ENCODE measurements around the gene EDDM3A.
"Not testable (repeated sequence)": the region's sequence is repeated elsewhere in the genome, so short reads cannot be mapped to it uniquely, and the experiment has no call there.

Gene EDDM3A, protein sequence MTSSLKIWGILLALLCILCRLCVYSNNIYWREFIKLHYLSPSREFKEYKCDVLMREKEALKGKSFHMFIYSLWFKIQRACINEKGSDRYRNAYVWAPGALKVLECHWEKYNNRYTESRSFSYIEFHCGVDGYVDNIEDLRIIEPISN

DNA sequence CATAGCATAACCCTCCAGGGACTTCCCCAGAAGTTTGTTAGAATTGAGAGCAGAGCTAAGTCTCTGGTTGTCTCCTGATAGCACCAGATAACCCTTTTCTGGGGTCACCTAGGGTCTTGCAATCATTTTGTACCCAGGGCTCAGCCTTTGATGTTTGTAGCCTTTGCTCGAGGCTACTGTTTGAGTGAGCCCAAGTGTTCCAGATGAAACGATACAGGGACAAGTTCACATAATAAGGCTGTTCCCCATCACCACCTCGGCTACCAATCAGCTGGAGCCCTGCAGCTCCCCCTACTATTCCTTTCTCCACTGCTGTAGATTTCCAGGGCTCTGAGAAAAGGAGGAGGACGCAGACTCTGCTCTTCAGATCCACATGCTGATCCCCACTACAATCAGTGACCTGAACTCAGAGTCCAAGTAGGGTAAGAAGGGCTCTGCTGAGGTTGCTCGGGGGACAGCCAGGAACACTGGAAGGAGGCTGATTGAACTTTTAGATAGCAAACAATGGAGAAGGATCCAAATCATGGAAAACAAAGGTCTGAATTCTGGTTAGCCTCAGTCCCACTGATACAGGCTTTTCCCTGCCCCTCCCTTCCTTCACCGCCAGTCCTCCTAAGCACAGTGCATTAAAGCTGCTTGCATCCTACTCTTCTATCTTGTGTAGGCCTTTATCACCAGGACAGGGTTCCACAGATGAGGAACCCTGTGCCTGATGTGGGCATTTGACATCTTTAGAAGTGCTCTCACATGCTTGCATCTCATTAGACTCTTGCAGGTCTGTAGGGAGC, at the start of gene EDDM3A:
TSS of gene EDDM3A (plus strand) at position 317 of the 788 bp plus-strand sequence. CDS start 1,694 bp downstream, outside the sequence.
- no peak for DNase-seq (ENCODE audit: low read depth)

DNA sequence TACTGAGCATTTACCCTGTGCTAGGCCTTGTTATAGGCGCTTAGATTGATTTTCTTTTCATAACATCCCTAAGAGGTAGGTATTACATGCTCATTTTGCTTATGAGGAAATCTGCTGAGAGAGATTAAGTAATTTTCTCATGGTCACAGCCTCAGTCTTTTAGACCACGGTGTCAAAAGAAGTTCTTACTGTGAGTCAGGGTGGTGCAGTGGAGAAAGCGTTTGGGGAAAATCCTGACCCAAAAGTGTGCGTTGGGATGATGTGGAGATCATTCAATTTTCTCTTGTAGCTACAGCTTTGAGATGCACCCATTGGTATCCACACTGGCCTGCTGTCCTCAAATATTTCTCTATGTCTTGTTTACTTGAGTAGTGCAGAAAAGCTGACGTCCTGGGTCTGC, 48.9 kb upstream of the EDDM3A start:
- DNase-seq (ENCODE audit: low read depth) = no peak

DNA sequence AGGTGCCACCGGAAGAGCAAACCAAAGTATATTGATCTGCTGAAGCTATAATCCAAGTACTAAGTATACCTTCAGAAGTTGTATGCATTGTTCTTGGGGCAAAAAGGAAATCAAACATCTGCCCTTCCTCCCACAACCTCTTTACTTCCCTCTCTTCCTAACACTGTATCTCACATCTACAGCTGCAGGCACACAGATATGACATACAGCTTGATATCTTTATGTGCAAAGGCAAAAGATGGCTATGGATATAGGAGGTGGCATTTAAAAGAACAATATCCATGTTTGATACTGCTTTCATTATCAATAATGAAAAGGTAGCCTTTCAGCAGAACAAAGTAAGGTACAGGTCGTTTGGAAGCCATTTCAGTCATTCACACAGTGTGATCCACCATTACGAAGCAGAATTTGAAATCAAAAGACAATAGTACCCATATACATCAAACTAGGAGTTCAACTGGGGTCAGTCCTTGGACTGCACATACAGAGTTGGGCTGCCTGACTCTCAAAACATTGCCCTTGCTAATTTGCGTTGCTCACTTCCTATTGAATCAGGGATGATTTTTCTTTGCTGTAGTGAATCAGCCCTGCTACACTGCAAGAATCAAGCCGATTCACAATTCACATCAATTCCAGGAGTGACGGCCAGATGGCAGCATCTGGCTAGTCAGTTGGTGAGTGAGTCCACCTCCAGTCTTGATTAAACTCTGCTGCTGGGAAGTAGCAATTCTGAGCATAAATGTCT, 48.2 kb upstream of the EDDM3A start:
- peak; percentile 55 for DNase-seq (ENCODE audit: low read depth)

DNA sequence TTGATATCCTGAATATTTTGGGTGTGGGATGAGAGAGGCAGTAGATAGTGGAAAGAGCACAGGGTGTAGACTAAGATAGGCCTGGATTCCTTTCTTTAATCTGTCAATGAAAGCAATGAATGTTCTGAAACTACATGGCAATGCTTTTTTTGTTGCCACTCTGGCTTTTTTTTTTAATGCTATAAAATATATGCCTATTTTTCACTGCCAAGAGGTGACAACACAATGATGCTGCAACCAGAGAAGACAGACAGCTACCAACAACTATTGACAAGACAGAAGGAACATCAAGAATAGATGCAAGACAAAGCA, 47.7 kb upstream of the EDDM3A start:
- no peak for DNase-seq (ENCODE audit: low read depth)

DNA sequence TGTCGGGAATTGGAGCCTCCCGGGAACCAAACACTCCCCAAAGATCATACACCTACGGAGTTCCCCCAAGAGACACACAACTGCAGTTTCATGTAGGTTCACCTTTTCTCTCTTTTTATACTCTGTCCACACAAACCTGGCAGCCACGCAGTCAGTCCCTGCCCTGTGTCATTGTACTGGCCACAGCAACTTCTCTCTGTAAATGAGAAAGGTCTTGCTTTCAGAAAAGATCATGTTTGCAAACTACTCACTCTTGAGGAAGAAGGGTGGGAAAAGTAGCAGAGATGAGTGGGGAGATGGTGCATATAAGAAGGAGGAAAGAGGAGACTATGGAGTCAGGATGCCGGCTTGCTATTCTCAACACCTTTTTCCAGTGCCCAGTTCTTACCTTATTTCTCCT, 46.8 kb upstream of the EDDM3A start:
- no peak for DNase-seq (ENCODE audit: low read depth)

DNA sequence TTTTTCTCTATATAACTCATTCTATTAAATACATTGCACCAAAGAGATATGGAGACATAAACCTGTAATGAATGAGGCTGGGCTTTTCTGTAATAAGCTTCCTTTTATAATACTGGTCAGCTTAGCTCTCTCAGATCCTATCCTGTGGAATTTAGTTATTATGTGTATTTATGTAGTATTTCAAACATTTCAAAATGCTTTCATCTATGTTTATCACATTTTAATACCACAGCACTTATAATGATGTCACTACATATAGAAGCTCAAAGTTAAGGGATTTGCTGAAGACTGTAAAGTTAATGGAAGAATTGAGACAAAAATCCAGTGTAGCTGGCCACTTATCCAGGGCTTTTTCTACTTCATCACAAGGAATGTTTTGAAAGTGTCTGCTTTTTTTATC, 45.8 kb upstream of the EDDM3A start:
- DNase-seq (ENCODE audit: low read depth) = no peak

DNA sequence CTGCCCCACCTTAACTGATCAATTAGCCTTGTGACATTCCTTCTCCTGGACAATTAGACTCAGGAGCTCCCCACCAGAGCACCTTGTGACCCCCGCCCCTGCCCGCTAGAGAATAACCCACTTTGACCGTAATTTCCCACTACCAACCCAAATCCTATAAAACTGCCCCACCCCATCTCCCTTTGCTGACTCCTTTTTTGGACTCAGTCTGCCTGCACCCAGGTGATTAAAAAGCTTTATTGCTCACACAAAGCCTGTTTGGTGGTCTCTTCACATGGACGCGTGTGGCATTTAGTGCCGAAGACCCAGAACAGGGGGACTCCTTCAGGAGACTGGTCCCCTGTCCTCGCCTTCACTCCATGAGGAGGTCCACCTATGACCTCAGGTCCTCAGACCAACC, 44.7 kb upstream of the EDDM3A start:
- DNase-seq (ENCODE audit: low read depth) = not testable (repeated sequence)

DNA sequence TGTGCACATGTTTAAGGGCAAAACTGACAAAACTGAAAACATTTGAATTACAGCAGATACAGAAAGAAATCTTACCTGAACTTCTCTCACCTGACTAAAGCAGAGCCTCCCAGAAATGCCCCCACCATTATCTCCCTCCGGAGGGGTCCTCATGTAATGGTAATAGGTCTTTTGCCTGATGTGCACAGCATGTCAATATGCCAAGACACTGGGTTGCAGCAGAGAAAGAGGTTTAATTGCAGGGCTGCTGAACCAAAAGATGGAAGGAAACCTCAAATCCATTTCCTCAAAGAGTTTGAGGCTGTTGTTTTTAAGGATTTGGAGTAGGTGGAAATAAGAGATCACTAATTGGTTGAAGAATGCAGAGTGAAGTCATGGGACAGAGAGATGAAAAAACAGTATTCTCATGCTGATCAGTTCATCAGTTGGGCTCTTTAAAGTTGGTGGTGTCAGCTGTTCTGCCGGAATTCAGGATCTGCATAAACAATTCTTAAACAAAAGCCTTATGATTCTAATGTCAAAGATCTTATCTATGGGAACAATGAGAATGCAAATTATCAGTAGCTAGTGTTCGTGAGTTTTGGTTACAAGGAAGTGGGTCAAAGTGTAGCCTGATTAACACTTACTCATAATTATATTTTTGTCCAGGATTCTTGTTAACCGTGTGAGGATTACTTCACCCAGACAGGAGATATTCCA, 38.9 kb upstream of the EDDM3A start:
- no peak for DNase-seq (ENCODE audit: low read depth)

DNA sequence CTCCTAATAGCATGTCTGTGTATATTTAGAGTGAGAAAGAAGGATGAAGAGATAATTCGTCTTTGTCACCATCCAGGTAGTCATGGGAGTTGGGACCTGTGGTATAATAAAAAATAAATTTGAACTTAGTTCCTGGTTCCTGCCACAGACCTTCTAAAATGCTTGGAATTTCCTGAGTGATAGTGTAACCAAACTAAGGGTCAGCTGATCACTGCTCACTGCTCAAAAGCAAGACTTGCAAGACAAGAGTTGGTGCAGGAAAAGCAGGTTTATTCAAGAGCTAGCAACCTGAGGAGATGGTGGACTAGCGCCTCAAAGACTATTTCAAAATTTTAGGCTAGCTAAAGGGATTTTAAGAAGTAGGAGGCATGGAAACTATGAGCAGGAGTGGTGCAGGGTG, 38.1 kb upstream of the EDDM3A start:
- DNase-seq (ENCODE audit: low read depth) = no peak

DNA sequence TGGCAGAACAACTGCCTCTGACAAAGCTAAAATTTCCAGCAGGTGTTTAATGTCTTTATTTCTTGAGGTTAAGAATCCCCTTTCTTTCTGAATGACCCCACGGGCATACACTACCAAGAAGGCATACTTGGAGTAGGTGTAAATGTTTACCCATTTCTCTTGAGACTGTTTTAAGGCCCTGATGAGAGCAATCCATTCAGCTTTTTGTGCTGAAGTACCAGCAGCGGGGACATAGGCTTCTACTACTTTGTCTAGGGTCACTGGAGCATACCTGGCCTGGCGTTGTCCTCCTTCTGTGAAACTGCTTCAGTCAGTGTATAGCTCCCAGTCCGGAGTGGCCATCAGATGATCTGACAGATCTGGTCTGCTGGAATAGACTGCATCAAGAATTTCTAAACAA, 34.4 kb upstream of the EDDM3A start:
- DNase-seq (ENCODE audit: low read depth) = no peak

DNA sequence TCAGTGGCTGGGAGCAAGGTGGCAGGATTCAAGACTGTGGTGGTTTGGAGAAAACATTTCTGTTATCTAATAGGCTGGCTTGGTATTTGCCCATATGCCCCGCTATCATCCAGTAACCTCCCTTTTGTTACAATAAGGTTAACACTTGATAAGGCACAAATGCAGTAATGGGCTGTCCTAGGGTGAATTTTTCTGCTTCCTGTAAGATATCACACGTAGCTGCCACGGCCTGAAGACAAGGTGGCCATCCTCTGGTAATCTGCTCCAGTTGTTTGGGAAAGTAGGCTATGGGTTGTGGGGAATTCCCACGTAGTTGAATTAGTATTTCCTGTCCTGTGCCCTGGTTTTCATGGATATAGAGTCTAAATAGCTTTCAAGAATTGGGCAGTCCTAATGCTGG, 34.0 kb upstream of the EDDM3A start:
- DNase-seq (ENCODE audit: low read depth) = no peak

DNA sequence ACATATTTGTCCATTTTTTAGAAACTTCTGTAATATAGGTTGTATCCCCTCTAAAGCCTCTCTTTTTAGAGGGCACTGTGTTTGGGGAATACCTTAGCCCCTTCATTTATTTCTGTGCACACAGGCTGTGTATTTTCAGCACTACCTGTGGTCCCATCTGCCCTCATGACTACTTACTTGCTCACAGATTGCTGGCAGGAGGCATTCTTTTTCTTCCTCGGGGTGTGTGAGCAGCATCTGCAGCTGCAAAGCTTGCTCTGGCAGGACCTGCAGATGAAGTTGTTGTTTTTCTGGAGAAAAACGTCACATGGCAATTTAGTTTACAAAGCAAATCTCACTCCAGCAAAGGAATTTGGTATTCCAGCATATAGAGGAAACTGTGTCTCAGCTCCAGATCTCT, 32.8 kb upstream of the EDDM3A start:
- no peak for DNase-seq (ENCODE audit: low read depth)

DNA sequence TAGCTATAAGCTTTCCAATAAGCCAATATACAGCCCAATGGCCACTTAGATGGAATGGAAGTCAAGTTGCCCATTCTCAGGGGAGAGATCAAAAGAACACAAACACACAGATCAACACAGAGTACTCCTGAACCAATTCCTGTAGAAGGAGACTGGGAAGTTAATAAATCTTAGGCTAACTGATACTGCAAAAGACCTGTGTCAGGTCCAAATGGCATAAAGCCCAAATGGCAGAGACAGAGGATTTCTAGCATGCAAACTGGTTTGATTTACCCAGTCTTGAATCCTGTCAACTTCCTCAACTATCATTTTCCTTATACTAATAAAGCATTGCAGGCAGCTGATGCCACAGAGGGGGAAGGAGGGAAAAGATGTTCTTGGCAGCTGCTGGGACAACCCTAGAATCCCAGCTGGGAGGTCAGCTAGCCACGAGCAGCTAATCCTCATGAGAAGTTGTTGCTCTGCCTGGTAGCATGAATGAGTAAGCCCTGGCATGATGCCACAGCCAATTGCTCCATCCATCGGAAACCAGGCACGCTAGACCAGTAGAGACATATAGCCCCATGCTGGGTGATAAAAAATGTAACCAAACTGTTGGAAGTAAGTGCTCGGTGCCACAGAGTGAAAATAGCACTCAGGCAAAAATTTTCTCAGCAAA, 31.0 kb upstream of the EDDM3A start:
- no peak for DNase-seq (ENCODE audit: low read depth)

DNA sequence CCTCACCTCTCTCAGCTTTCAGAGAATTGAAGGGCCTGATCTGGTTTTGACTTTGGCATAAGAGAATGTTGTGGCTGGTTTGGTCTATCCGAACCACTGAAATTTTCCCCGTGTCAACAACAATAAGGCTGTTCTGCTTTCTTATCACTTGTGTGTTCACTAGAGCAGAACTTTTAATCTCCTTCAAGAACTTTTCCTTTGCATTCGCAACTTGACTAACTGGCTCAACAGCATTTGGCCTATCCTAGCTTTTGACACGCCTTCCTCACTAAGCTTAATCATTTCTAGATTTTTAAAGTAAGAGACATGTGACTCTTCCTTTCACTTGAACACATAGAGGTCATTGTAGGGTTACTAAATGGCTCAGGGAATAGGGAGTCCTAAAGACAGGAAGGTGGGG, 25.9 kb upstream of the EDDM3A start:
- DNase-seq (ENCODE audit: low read depth) = no peak

DNA sequence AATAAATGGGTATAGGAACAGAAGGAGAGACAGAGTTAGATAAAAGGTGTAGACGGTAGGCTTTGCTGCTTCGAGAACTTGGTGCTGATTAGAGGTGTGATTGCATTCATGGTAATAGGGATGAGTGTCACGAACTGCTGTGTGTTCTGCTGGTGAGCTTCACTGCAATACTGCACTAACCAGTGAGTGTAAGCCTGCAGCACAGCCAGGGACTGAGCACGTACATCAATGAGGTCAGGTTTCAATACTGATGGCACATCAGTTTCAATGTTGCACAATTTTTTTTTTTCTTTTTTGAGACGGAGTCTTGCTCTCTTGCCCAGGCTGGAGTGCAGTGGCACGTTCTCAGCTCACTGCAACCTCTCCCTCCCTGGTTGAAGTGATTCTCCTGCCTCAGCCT, 24.9 kb upstream of the EDDM3A start:
- no peak for DNase-seq (ENCODE audit: low read depth)

DNA sequence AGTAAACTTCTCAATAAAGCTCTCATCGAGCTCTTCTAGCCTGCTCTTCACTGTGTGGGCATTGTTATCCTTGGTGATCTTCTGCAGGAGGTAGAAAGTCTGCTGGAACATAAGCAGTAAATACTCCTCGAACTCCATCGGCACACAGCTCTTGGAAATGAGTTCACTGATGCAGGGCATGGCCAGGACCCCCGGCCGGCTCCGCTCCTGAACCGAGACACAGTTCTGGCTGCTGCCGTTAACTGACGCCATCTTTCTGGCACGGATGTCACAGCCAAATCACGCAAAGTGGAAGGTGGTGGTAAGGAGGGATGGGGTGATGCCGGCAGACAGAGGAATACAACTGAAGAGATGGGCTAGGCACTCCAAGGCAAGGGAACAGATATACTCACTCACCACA, 23.7 kb upstream of the EDDM3A start:
- DNase-seq (ENCODE audit: low read depth) = no peak

DNA sequence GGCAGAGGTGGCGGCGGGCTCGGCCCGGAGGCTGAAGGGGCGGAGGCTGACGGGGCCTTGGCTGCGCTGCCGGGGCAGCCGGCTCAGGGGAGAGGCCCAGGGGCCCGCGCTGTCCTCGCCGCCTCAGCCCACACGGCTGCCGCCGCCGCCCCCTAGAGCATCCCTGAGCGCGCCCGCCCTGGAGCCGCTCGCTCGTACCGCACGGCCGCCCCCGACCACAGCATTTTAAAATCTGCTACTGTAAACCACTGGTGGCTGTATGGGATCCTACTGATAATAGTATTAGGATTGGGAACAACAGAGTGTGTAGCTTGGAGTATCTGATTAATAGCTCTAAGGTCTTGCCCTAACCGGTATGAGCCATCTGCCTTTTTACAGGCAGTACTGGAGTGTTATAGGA, 22.2 kb upstream of the EDDM3A start:
- DNase-seq (ENCODE audit: low read depth) = no peak

DNA sequence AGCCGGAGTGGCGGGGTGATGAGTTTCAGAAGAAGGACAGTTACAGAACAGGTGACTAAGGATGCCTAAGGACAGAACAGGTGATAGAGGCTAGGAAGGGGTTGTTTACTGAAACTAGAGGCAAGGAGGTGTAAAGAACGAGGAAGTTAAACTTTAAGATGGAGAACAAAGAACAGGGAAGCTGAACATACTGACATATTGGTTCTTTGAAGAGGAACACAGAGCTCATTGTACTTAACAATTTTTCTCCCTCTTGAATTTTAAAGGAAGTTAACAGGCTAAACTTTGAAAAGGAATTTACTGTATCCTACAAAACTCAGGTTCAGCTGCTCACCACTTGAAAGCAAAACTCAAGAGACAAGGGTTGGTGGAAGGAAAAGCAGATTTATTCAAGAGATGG, 19.6 kb upstream of the EDDM3A start:
- not testable (repeated sequence) for DNase-seq (ENCODE audit: low read depth)

DNA sequence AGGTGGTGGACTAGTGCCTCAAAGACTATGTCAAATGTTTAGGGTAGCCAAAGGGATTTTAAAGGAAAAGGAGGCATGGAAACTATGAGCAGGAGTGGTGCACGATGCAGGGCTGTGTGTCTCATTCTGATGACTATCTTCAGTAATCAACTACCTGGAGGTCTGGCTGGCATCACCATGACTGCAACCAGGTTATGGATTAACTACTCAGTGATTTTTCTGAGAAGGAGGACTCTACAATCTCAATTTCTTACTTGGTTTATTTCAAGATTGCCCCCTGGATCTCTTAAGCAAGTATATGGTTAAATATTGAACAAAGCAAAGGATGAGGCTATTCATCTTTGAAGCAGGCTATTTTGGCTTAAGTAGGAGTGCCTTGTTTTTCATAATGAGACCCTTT, 19.2 kb upstream of the EDDM3A start:
- DNase-seq (ENCODE audit: low read depth) = no peak

DNA sequence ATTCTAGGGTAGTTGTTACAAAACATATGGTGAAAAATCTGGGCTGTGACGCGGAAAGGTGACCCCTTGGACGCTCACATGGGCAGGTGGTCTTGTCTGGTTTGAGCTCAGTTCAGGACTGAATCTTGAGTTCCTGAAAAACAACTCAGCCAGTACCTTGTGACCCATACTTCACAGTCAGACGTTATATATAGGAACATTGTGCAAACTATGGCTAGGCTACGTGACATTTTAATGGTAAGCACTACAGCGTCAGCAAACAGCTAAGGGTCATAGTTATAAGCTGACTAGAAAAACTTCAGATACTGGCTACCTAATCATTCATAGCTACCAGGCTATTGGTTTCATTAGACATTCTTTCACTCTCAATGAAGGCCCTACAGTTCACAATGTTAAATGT, 14.8 kb upstream of the EDDM3A start:
- no peak for DNase-seq (ENCODE audit: low read depth)

DNA sequence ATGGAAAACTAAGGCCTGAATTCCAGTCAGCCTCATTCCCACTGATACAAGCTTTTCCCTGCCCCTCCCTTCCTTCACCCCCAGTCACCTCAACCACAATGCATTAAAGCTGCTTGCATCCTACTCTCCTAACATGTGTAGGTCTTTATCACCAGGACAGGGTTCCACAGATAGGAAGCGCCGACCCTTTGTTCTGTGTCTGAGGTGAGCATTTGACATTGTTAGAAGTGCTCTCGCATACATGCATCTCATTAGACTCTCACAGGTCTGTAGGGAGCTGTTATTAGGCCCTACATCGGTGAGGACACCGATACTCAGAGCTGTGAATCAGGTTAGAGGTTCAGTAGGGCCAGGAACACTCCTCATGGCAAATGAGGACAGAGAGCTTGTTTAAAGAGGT, 13.2 kb upstream of the EDDM3A start:
- DNase-seq (ENCODE audit: low read depth) = no peak

DNA sequence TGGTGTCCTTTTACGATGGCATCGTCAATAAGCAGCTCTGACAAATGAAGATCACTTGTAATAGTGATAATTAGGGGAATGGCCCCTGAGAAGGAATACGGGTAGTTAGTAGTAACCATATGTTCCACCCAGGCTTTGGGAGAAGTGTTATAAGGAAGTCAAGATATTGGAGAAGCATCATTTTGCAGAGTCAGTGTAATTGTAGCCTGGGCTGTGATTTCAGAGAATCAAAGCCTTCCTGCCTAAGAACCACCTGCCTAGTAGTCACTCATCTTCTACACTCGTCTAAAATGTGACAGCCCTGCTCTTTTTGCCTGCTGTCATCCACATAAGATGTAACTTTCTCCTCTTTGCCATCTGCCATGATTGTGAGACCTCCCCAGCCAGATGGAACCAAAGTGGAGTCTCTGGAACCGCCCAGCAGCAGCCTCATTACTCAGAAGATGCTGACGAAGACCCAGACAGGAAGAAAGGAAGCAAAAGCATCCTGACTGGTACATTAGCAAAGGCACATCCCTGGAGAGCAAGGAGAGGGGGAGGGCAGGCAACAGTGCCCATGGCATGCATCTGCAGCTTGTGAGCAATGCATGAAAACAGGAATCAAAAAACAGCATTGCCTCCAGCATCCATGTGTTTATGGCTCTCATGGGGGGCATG, 12.6 kb upstream of the EDDM3A start:
- DNase-seq (ENCODE audit: low read depth) = no peak

All from activated T-cell treated with anti-CD3 and anti-CD28 coated beads for 24 hours (primary cell).